A549 (cell line): ENCODE data around the gene PPL. TPM values are rescaled to one million over a fixed set of nuclear protein-coding genes. Genes with fewer than 3 reads are reported as not detected.

ENCODE experiments used
- ATAC-seq, 2 experiments: fragments of 200-7000 bp in 1 of 2; fragments of >200 bp in 1 of 2; cut with Nextera tagmentation in 1 of 2; cut with Tn5 transposase in 1 of 2; 3 replicates each; pipeline versions ENCODE4 v1.8.0 to v1.9.1; 2018 to 2020; ENCODE audit warnings: mild to moderate bottlenecking in 1 of 2, moderate library complexity in 1 of 2
- CTCF ChIA-PET: fragments of 300-600 bp; sonication (Branson Sonifier 250); formaldehyde crosslinking; extraction: SDS; loops from one replicate; lab custom pipeline; 2021; ENCODE audit warnings: antibody characterized with exemption, inconsistent platforms; lab: Yijun Ruan, JAX
- POLR2A ChIA-PET: fragments of 350-600 bp; formaldehyde crosslinking; extraction: SDS; loops from one replicate; lab custom pipeline; 2021; ENCODE audit warnings: antibody characterized with exemption, inconsistent platforms; lab: Yijun Ruan, JAX
- DNase-seq, 2 experiments: peaks; one replicate each; pipeline versions ENCODE4 v3.0.0 to v3.0.0-alpha.2; 2011 to 2016; ENCODE audit warnings: low read depth in 1 of 2, low spot score in 1 of 2
- FAIRE-seq: peaks from 2 replicates; lab custom pipeline; 2011; peaks lifted over from hg19 to GRCh38; lab: Jason Lieb, UNC
- H3K27ac ChIP-seq, 2 experiments: fragments of >200 bp; sonication (Bioruptor Twin); formaldehyde crosslinking; 3 replicates each; pipeline ENCODE4 v1.5.1; 2016 to 2017
- H3K4me1 ChIP-seq: fragments of >200 bp; sonication (Bioruptor Twin); formaldehyde crosslinking; 3 replicates; pipeline ENCODE4 v1.6.1; 2016
- H3K4me2 ChIP-seq: fragments of >200 bp; sonication (Bioruptor Twin); formaldehyde crosslinking; 3 replicates; pipeline ENCODE4 v1.6.1; 2016
- H3K4me3 ChIP-seq: fragments of >200 bp; sonication (Bioruptor Twin); formaldehyde crosslinking; 3 replicates; pipeline ENCODE4 v1.5.1; 2016
- H3K9me3 ChIP-seq: fragments of >200 bp; sonication (Bioruptor Twin); formaldehyde crosslinking; 3 replicates; pipeline ENCODE4 v1.6.1; 2016
- BHLHE40 ChIP-seq: IDR thresholded peaks from 2 replicates; pipeline ENCODE4 v1.6.1; 2012; ENCODE audit warnings: low read depth, low read length, inconsistent platforms
- CBX2 ChIP-seq: fragments of 200-600 bp; sonication (generic); IDR thresholded peaks from 2 replicates; pipeline ENCODE4 v1.6.1; 2016; ENCODE audit warnings: low read depth, mild to moderate bottlenecking, borderline replicate concordance
- CHD2 ChIP-seq: fragments of 150-350 bp; IDR thresholded peaks from 2 replicates; pipeline ENCODE4 v1.6.1; 2014; ENCODE audit warnings: low read length; ENCODE audit not compliant: partially characterized antibody
- CHD4 ChIP-seq: fragments of 200-600 bp; sonication (generic); IDR thresholded peaks from 2 replicates; pipeline ENCODE4 v1.6.1; 2016; ENCODE audit warnings: antibody characterized with exemption, mild to moderate bottlenecking, borderline replicate concordance
- EHMT2 ChIP-seq: fragments of 200-600 bp; sonication (generic); IDR thresholded peaks from 2 replicates; pipeline ENCODE4 v1.6.1; 2016; ENCODE audit warnings: antibody characterized with exemption, low read depth, mild to moderate bottlenecking, moderate library complexity
- EP300 ChIP-seq, 2 experiments: fragments of >200 bp; sonication (Bioruptor Twin); formaldehyde crosslinking; IDR thresholded peaks; 2 replicates in 1 of 2; 3 replicates in 1 of 2; pipeline ENCODE4 v1.6.1; 2016 to 2017
- FOSB ChIP-seq: fragments of 250-450 bp; sonication (Bioruptor Pico); IDR thresholded peaks from 2 replicates; pipeline ENCODE4 v1.5.0; 2020; ENCODE audit warnings: mild to moderate bottlenecking, moderate library complexity
- FOSL2 ChIP-seq, 2 experiments: fragments of 450-650 bp in 1 of 2; fragments of >200 bp in 1 of 2; sonication (Bioruptor Twin) in 1 of 2; formaldehyde crosslinking; IDR thresholded peaks; 2 replicates each; pipeline versions ENCODE4 v1.5.0 to v1.6.1; 2016 to 2020; ENCODE audit warnings: mild to moderate bottlenecking in 1 of 2, moderate library complexity in 1 of 2
- FOXS1 ChIP-seq: fragments of 250-450 bp; sonication (Bioruptor Pico); IDR thresholded peaks from 2 replicates; pipeline ENCODE4 v1.5.0; 2020; ENCODE audit warnings: mild to moderate bottlenecking, moderate library complexity
- HEYL ChIP-seq: fragments of 250-450 bp; sonication (Bioruptor Pico); IDR thresholded peaks from 2 replicates; pipeline ENCODE4 v1.8.0; 2021; ENCODE audit warnings: mild to moderate bottlenecking, moderate library complexity
- KDM1A ChIP-seq: fragments of 200-600 bp; sonication (generic); IDR thresholded peaks from 2 replicates; pipeline ENCODE4 v1.6.1; 2016; ENCODE audit warnings: low read depth, mild to moderate bottlenecking
- MAFK ChIP-seq: fragments of 450-650 bp; IDR thresholded peaks from 2 replicates; pipeline ENCODE4 v1.6.1; 2014; ENCODE audit not compliant: partially characterized antibody
- NR3C1 ChIP-seq: fragments of >200 bp; sonication (Bioruptor Twin); formaldehyde crosslinking; IDR thresholded peaks from 3 replicates; pipeline ENCODE4 v1.6.1; 2017
- RNF2 ChIP-seq: fragments of 200-600 bp; sonication (generic); IDR thresholded peaks from 2 replicates; pipeline ENCODE4 v1.6.1; 2016; ENCODE audit warnings: low read depth, mild to moderate bottlenecking, antibody characterized with exemption, moderate library complexity, borderline replicate concordance
- SMC3 ChIP-seq: fragments of >200 bp; sonication (Bioruptor Twin); formaldehyde crosslinking; IDR thresholded peaks from 3 replicates; pipeline ENCODE4 v1.6.1; 2018; ENCODE audit warnings: inconsistent platforms
- SREBF2 ChIP-seq: fragments of 450-650 bp; IDR thresholded peaks from 2 replicates; pipeline ENCODE4 v1.6.1; 2014; ENCODE audit warnings: mild to moderate bottlenecking, moderate library complexity
- TFCP2L1 ChIP-seq: fragments of 250-450 bp; sonication (Bioruptor Pico); IDR thresholded peaks from 2 replicates; pipeline ENCODE4 v1.5.0; 2021; ENCODE audit warnings: mild to moderate bottlenecking
- ZC3H11A ChIP-seq: fragments of 450-650 bp; IDR thresholded peaks from 2 replicates; pipeline ENCODE4 v1.6.1; 2014; ENCODE audit warnings: antibody characterized with exemption, mild to moderate bottlenecking
- ZNF302 ChIP-seq: fragments of 250-450 bp; sonication (Bioruptor Pico); IDR thresholded peaks from 2 replicates; pipeline ENCODE4 v1.9.0; 2021; ENCODE audit warnings: inconsistent platforms, mild to moderate bottlenecking, moderate library complexity
- WGBS: methylation state at CpG from one replicate; pipeline ENCODE4 v1.1.6; 2017; ENCODE audit errors: missing lambda C conversion rate; 5-methylcytosine and 5-hydroxymethylcytosine counted together
- polyA plus RNA-seq, 4 experiments: library from polyadenylated mRNA; depleted of rRNA in 3 of 4; stranded (reverse); fragments of >200 nt; fragmentation: RNase III in 1 of 4; extraction: RNeasy Plus Mini Kit Qiagen cat#74134 plus additional on column Dnase treatment in 1 of 4; gene quantifications; 2 replicates in 3 of 4; 3 replicates in 1 of 4; pipeline ENCODE4 v1.2.3, GENCODE V29; 2011 to 2017
- TF ChIP-seq, protein P1 (sequence below): fragments of 250-450 bp; sonication (Bioruptor Pico); IDR thresholded peaks from 2 replicates; pipeline ENCODE4 v1.5.0; 2021; ENCODE audit warnings: mild to moderate bottlenecking, moderate library complexity, borderline replicate concordance
- TF ChIP-seq, protein P2 (sequence below): fragments of >200 bp; sonication (Bioruptor Twin); formaldehyde crosslinking; IDR thresholded peaks from 2 replicates; pipeline ENCODE4 v1.6.1; 2016
- TF ChIP-seq, protein P3 (sequence below): fragments of 450-650 bp; IDR thresholded peaks from 2 replicates; pipeline ENCODE4 v1.6.1; 2014; ENCODE audit warnings: antibody characterized with exemption
- TF ChIP-seq, protein P4 (sequence below): fragments of >200 bp; sonication (Bioruptor Twin); formaldehyde crosslinking; IDR thresholded peaks from 3 replicates; pipeline ENCODE4 v1.5.1; 2016
- TF ChIP-seq, protein P5 (sequence below): IDR thresholded peaks from 2 replicates; pipeline ENCODE4 v1.6.1; 2012
- TF ChIP-seq, protein P6 (sequence below): fragments of 150-350 bp; IDR thresholded peaks from 2 replicates; pipeline ENCODE4 v1.6.1; 2014; ENCODE audit warnings: low read depth, mild to moderate bottlenecking, low read length

The PPL gene
- polyA plus RNA-seq, 2 of the 4 experiments (the other 2 are of a cell fraction) = 1.8 to 2.6 TPM

DNA sequence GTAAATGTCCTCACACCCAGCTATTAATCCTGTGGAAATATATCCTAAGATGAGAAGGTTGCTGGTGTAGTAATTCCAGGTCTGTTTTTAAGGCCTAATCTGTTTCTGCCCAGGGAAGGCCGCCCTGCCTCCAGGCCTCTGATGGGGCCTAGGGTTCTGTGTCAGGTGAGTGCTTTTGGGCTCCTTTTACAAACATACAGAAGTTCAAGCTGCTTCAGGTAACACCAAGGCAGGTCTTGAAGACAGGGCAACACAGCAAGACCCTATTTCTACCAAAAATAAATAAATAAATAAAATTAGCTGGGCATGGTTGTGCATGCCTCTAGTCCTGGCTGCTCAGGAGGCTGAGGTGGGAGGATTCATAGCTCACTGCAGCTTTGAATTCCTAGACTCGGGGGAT lies 9.3 kb downstream of the PPL start:
- ChIA-PET POLR2A (no interaction called here), CTCF (interaction anchor here (1.4 kb wide), 1 partner anchor 9 kb away, joined by 4 read pairs; no protein-coding TSS in a partner anchor)
- 42% methylated on average over 2 of the region's 2 CpGs for WGBS
- no peak overlapping the region for H3K27ac ChIP-seq
- 0 out of 3 replicates have a peak, but pooled peaks cover 2% of the 10 kb centered on the region for H3K4me1 ChIP-seq
- ATAC-seq (no peak), FAIRE-seq (no peak), DNase-seq (no peak)
- no peak overlapping the region for H3K4me3 ChIP-seq
- peaks cover 28% of the 10 kb centered on the region for H3K9me3 ChIP-seq
- no peak for TF ChIP-seq SREBF2
- TF ChIP-seq, protein P1, sequence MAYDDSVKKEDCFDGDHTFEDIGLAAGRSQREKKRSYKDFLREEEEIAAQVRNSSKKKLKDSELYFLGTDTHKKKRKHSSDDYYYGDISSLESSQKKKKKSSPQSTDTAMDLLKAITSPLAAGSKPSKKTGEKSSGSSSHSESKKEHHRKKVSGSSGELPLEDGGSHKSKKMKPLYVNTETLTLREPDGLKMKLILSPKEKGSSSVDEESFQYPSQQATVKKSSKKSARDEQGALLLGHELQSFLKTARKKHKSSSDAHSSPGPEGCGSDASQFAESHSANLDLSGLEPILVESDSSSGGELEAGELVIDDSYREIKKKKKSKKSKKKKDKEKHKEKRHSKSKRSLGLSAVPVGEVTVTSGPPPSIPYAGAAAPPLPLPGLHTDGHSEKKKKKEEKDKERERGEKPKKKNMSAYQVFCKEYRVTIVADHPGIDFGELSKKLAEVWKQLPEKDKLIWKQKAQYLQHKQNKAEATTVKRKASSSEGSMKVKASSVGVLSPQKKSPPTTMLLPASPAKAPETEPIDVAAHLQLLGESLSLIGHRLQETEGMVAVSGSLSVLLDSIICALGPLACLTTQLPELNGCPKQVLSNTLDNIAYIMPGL = no peak
- no peak for TF ChIP-seq EP300 (IDR thresholded peaks at IDR 0.05)
- TF ChIP-seq ZNF302 (CRISPR knock-in tag) = no peak
- TF ChIP-seq FOSL2 (IDR thresholded peaks at IDR 0.05) = no peak
- TF ChIP-seq FOSL2 (CRISPR knock-in tag; IDR thresholded peaks at IDR 0.05) = no peak
- TF ChIP-seq FOXS1 (CRISPR knock-in tag) = no peak
- no peak for TF ChIP-seq CBX2
- TF ChIP-seq SMC3 = no peak
- no peak for TF ChIP-seq CHD4
- TF ChIP-seq MAFK = no peak
- TF ChIP-seq NR3C1 = no peak
- no peak for TF ChIP-seq FOSB (CRISPR knock-in tag)
- TF ChIP-seq BHLHE40 = no peak
- no peak for TF ChIP-seq RNF2
- TF ChIP-seq, protein P2, sequence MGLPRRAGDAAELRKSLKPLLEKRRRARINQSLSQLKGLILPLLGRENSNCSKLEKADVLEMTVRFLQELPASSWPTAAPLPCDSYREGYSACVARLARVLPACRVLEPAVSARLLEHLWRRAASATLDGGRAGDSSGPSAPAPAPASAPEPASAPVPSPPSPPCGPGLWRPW = no peak
- no peak overlapping the region for H3K4me2 ChIP-seq

DNA sequence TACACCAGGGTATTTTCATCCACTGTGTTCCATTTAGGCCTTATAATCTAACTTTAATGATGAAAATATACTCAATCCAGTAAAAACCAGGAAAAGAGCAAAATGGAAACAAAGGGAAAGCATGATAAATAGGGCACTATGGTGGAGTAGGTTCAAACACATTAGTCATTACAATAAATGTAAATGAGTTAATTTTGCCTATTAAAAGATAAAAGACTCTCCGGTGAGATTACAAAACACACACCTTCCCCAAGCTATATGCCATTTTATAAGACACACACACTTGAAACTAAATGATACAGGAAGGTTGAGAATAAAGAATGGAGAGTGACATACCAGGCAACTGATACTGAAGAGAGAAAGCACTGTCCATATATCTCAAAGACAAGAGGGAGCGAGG lies 10.0 kb downstream of the PPL start:
- DNase-seq (no peak), ATAC-seq (no peak)
- Histone ChIP-seq H3K4me1 (0 out of 3 replicates have a peak, but pooled peaks cover 2% of the 10 kb centered on the region), H3K27ac (no peak overlapping the region)
- TF ChIP-seq NR3C1 (no peak), SMC3 (no peak), KDM1A (peak; percentile 29; the same call in 1 of the 2 replicates)
- TF ChIP-seq, protein P3, sequence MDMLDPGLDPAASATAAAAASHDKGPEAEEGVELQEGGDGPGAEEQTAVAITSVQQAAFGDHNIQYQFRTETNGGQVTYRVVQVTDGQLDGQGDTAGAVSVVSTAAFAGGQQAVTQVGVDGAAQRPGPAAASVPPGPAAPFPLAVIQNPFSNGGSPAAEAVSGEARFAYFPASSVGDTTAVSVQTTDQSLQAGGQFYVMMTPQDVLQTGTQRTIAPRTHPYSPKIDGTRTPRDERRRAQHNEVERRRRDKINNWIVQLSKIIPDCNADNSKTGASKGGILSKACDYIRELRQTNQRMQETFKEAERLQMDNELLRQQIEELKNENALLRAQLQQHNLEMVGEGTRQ = no peak
- TF ChIP-seq, all 56 proteins: peak for 1
- Histone ChIP-seq H3K4me2 (no peak overlapping the region), H3K4me3 (no peak overlapping the region), H3K9me3 (peaks cover 28% of the 10 kb centered on the region)
- ChIA-PET CTCF (interaction anchor here (1.3 to 1.4 kb wide), 2 partner anchors 9 to 42 kb away, joined by 3 to 4 read pairs; no protein-coding TSS in a partner anchor), POLR2A (no interaction called here)
- no peak for FAIRE-seq
- WGBS = 93% methylated on average over 2 of the region's 2 CpGs

DNA sequence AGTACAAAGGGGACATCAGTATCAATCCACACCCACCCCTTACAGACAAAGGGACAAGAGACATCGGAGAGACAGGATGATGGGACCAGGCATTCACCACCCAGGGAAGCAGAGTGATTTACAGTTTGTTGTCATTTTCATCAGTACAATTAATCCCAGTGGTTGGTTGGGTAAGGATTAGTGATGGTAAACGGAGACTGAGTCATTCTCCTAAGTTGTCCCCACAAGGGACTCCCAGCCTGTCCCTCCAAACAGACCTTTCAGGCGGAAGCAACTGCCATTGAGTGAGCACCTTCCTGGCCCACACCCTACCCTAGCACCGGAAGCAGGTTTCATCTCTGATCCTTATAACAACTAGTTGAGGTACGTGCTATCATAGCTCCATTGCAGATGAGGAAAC lies 11.2 kb downstream of the PPL start:
- DNase-seq (no peak), FAIRE-seq (no peak), ATAC-seq (no peak)
- no peak overlapping the region for H3K4me2 ChIP-seq
- H3K4me3 ChIP-seq = no peak overlapping the region
- H3K9me3 ChIP-seq = peaks cover 28% of the 10 kb centered on the region
- POLR2A ChIA-PET = no interaction called here
- 0 out of 3 replicates have a peak, but pooled peaks cover 2% of the 10 kb centered on the region for H3K4me1 ChIP-seq
- WGBS = 87% methylated on average over 5 of the region's 5 CpGs
- CTCF ChIA-PET = interaction anchor here (1.3 to 1.4 kb wide), 2 partner anchors 30 to 41 kb away, joined by 3 read pairs; no protein-coding TSS in a partner anchor
- no peak overlapping the region for H3K27ac ChIP-seq
- TF ChIP-seq SREBF2 (no peak), CHD2 (no peak), HEYL (CRISPR knock-in tag) (no peak), RNF2 (no peak), ZC3H11A (no peak), SMC3 (no peak), TFCP2L1 (CRISPR knock-in tag) (no peak), EHMT2 (no peak), KDM1A (no peak), ZNF302 (CRISPR knock-in tag) (no peak)
- TF ChIP-seq, protein P4, sequence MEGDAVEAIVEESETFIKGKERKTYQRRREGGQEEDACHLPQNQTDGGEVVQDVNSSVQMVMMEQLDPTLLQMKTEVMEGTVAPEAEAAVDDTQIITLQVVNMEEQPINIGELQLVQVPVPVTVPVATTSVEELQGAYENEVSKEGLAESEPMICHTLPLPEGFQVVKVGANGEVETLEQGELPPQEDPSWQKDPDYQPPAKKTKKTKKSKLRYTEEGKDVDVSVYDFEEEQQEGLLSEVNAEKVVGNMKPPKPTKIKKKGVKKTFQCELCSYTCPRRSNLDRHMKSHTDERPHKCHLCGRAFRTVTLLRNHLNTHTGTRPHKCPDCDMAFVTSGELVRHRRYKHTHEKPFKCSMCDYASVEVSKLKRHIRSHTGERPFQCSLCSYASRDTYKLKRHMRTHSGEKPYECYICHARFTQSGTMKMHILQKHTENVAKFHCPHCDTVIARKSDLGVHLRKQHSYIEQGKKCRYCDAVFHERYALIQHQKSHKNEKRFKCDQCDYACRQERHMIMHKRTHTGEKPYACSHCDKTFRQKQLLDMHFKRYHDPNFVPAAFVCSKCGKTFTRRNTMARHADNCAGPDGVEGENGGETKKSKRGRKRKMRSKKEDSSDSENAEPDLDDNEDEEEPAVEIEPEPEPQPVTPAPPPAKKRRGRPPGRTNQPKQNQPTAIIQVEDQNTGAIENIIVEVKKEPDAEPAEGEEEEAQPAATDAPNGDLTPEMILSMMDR = no peak
- TF ChIP-seq, protein P5, sequence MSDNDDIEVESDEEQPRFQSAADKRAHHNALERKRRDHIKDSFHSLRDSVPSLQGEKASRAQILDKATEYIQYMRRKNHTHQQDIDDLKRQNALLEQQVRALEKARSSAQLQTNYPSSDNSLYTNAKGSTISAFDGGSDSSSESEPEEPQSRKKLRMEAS = no peak
- TF ChIP-seq, protein P1 = no peak
- TF ChIP-seq, protein P2 = no peak
- TF ChIP-seq, protein P6, sequence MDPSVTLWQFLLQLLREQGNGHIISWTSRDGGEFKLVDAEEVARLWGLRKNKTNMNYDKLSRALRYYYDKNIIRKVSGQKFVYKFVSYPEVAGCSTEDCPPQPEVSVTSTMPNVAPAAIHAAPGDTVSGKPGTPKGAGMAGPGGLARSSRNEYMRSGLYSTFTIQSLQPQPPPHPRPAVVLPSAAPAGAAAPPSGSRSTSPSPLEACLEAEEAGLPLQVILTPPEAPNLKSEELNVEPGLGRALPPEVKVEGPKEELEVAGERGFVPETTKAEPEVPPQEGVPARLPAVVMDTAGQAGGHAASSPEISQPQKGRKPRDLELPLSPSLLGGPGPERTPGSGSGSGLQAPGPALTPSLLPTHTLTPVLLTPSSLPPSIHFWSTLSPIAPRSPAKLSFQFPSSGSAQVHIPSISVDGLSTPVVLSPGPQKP = no peak
